Bronchial epithelial cell (primary cell): ENCODE results near the gene TKFC. TPM values are rescaled to one million over a fixed set of nuclear protein-coding genes. Genes with fewer than 3 reads are reported as not detected.

Experiments
- DNase-seq: peaks from one replicate; pipeline ENCODE4 v3.0.0-alpha.2; 2010; ENCODE audit warnings: low read depth
- FAIRE-seq: peaks from 2 replicates; lab custom pipeline; 2011; peaks lifted over from hg19 to GRCh38; lab: Jason Lieb, UNC
- H3K27me3 ChIP-seq: 2 replicates; pipeline ENCODE4 v1.5.1; 2011; ENCODE audit warnings: low read length; ENCODE audit not compliant: control insufficient read depth, insufficient read depth
- H3K36me3 ChIP-seq: 2 replicates; pipeline ENCODE4 v1.5.1; 2011; ENCODE audit warnings: low read length; ENCODE audit not compliant: control insufficient read depth, insufficient read depth
- H3K4me3 ChIP-seq: 2 replicates; pipeline ENCODE4 v1.5.1; 2011; ENCODE audit warnings: mild to moderate bottlenecking, low read depth, low read length, control low read depth
- total RNA-seq: library from RNA; depleted of rRNA; stranded (reverse); fragments of >200 nt; gene quantifications from 2 replicates; pipeline ENCODE4 v1.2.1, GENCODE V29; 2014
- TF ChIP-seq, protein P1 (sequence below): IDR thresholded peaks from 2 replicates; pipeline ENCODE4 v1.5.1; 2011; ENCODE audit warnings: mild to moderate bottlenecking, moderate library complexity, low read length, control low read depth, inconsistent platforms; ENCODE audit not compliant: insufficient read depth, severe bottlenecking

The TKFC gene
- total RNA-seq, 1 donor from 2014 or later, result 22.9 TPM

DNA sequence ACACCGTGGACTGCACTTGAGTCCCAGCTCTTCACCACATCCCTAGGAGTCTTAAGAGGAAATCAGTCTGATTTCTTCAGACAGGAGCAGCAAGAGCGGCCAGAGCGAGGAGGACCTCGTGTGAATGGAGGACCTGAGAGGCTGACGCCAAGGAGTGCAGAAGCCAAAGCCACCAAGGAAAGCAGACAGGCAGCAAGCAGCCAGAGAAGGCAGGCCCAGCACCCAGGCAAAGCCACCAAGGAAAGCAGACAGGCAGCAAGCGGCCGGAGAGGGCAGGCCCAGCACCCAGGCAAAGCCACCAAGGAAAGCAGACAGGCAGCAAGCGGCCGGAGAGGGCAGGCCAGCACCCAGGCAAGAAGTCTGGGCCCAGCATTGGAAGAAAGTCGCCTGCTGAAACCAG lies 16.9 kb downstream of the TKFC start:
- no peak overlapping the region for H3K4me3 ChIP-seq
- FAIRE-seq (no peak), DNase-seq (no peak)
- peaks cover 30% of the 10 kb centered on the region for H3K36me3 ChIP-seq
- no peaks in the 10 kb centered on the region for H3K27me3 ChIP-seq
- TF ChIP-seq, protein P1, sequence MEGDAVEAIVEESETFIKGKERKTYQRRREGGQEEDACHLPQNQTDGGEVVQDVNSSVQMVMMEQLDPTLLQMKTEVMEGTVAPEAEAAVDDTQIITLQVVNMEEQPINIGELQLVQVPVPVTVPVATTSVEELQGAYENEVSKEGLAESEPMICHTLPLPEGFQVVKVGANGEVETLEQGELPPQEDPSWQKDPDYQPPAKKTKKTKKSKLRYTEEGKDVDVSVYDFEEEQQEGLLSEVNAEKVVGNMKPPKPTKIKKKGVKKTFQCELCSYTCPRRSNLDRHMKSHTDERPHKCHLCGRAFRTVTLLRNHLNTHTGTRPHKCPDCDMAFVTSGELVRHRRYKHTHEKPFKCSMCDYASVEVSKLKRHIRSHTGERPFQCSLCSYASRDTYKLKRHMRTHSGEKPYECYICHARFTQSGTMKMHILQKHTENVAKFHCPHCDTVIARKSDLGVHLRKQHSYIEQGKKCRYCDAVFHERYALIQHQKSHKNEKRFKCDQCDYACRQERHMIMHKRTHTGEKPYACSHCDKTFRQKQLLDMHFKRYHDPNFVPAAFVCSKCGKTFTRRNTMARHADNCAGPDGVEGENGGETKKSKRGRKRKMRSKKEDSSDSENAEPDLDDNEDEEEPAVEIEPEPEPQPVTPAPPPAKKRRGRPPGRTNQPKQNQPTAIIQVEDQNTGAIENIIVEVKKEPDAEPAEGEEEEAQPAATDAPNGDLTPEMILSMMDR, result no peak

DNA sequence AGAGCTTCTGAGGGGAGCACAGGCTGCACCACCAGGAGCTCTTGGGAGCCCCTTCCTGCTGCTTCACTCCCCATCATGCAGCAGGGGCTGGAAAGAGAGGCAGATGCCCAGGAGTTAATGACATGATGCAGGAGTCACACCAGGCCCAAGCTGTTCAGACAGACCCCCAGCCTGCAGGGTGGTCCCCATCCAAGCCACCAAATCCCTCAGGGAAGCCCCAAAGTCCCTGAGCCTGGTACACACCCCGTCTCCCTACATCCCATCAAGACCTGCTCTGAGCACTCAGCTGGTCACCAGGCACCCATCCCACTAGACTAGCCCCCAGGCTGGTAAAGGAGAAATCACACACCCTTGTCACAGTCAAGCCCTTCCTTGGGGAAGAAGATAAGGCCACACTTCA lies 17.3 kb downstream of the TKFC start:
- FAIRE-seq (no peak), DNase-seq (no peak)
- H3K4me3 ChIP-seq, result no peak overlapping the region
- peaks cover 32% of the 10 kb centered on the region for H3K36me3 ChIP-seq
- TF ChIP-seq, protein P1, result no peak
- H3K27me3 ChIP-seq, result no peaks in the 10 kb centered on the region

DNA sequence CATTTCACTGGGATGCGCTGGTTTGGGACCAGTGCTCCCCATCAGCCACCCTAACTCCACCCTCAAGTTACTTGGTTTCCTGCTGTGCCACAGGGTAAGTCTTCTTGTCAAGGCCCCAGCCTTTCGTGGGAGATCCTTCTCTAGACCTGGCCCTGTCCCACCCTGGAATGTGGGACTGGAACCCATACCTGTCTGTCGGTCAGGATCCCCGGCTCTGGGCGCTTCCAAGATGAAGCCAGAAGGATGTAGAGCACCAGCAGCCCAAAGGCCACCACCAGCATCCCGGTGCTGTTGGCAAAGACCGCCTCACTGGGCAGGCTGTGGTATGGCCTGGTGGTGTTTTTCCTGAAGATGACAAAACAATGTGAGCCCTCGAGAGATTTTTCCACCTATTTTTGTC lies 17.8 kb downstream of the TKFC start:
- DNase-seq (no peak), FAIRE-seq (no peak)
- H3K36me3 ChIP-seq, result peaks cover 32% of the 10 kb centered on the region
- no peak overlapping the region for H3K4me3 ChIP-seq
- H3K27me3 ChIP-seq, result no peaks in the 10 kb centered on the region
- TF ChIP-seq, protein P1, result no peak

DNA sequence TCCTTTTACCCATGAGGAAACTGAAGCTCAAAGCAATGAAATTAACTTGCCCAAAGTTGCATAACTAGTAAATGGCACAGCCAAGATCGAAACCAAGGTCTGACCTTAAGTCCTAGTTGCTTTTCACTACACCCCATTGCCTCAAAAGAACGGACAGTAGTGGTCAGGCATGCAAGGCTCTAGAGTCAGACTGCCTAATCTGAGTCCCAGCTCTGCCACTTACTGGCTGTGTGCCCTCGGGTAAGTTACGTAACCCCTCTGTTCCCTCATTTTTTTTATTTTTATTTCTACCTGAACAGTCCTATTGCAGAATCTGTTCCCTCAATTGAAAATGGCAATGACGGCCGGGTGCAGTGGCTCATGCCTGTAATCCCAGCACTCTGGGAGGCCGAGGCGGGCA lies 19.0 kb downstream of the TKFC start:
- peaks cover 34% of the 10 kb centered on the region for H3K36me3 ChIP-seq
- TF ChIP-seq, protein P1, result no peak
- FAIRE-seq (no peak), DNase-seq (no peak)
- H3K27me3 ChIP-seq, result no peaks in the 10 kb centered on the region
- no peak overlapping the region for H3K4me3 ChIP-seq

DNA sequence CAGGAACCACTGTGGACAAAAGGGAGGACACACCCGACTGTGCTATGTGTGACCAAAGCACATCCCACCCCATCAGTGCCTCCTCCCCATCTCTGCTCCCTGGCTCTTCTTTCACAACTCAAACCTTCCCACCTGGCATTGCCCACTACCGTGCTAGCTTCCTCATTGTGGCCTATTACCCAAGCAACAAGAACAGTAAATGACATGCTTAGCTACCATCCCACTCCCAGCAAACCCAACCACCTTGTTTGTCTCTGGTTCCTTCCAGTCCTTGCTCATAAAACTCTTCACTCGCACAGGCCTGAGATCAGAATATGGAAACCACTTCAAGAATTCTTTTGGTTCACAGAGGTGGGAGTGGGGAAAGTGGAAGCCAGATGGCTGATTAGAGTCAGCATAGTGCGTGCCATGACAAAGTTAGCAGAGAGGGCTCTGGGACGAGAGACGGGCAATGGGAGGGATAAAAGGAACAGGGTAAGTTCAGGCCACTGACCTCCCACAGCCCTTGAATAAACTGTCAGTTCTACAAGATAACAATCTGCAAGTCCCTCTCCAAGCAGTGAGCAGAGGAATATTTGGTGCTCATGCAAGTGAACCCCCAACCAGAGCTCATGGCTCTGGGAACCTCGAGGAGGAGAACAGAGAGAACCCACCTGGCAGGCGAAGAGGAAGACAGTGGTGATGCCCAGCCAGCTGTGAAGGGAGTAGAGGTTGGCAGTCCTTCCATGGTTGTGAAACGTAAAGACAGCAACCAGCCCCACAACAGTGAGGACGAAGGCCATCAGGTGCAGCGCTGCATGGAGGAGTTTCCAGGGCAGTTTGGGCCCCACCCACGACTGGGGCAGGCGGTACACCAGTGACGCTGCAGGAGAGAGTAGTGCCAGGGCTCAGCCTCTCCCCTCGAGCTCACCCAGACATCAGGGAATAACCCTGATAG lies 20.4 kb downstream of the TKFC start:
- H3K36me3 ChIP-seq, result peaks cover 32% of the 10 kb centered on the region
- H3K27me3 ChIP-seq, result no peaks in the 10 kb centered on the region
- TF ChIP-seq, protein P1, result no peak
- no peak for FAIRE-seq
- DNase-seq, result no peak
- no peak overlapping the region for H3K4me3 ChIP-seq
